ENCODE measurements around the gene DOCK2.

DNA sequence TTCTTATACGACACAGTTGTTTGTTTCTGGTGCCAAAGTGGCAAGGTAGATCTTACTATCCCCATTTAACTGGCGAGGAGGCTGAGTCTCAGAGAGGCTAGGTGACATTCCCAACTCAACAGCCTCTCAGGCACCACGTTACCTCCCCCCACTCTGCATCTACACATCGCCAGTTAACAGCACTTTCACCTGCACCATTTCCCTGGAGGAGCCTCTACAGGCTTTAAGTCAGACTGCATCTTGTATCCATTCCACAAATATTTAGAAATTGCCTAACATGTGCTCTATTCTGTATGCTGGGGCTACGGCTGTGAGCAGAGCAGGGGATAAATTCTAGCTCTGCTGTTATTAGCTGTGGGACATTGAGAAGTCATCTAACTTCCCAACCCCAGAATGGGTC lies 174.6 kb downstream of the DOCK2 start:
- TF ChIP-seq EZH2phosphoT487 (IDR thresholded peaks at IDR 0.05; ENCODE audit: borderline replicate concordance, low read length) (no peak), CTCF (conservative IDR thresholded peaks at IDR 0.05; ENCODE audit: low read depth, low read length) (no peak), EZH2 (IDR thresholded peaks at IDR 0.05; ENCODE audit: low read length, unreplicated experiment) (no peak)

Measured in PC-3 (cell line).